Astrocyte (in vitro differentiated cells and primary cell): Measurements from ENCODE around the gene IL1RAPL2. TPM values are rescaled to one million over a fixed set of nuclear protein-coding genes. Genes with fewer than 3 reads are reported as not detected.

Experiments
- DNase-seq: peaks from one replicate; pipeline ENCODE4 v3.0.0-alpha.2; 2010; ENCODE audit warnings: low read depth
- FAIRE-seq: peaks from 2 replicates; lab custom pipeline; 2011; peaks lifted over from hg19 to GRCh38; lab: Jason Lieb, UNC
- H2AFZ ChIP-seq: 2 replicates; pipeline ENCODE4 v1.6.0; 2012; ENCODE audit warnings: low read depth, low read length, inconsistent platforms
- H3K27ac ChIP-seq: 2 replicates; pipeline ENCODE4 v1.5.1; 2011; ENCODE audit warnings: low read depth, low read length, inconsistent platforms
- H3K27me3 ChIP-seq: 2 replicates; pipeline ENCODE4 v1.6.0; 2011; ENCODE audit warnings: low read length, inconsistent platforms; ENCODE audit not compliant: insufficient read depth
- H3K36me3 ChIP-seq: 2 replicates; pipeline ENCODE4 v1.5.1; 2011; ENCODE audit warnings: low read length, inconsistent platforms; ENCODE audit not compliant: insufficient read depth
- H3K4me1 ChIP-seq: 2 replicates; pipeline ENCODE4 v1.5.1; 2011; ENCODE audit warnings: low read length, inconsistent platforms; ENCODE audit not compliant: insufficient read depth
- H3K4me2 ChIP-seq: 2 replicates; pipeline ENCODE4 v1.6.0; 2012; ENCODE audit warnings: low read length, inconsistent platforms
- H3K4me3 ChIP-seq: 2 replicates; pipeline ENCODE4 v1.5.1; 2011; ENCODE audit warnings: low read depth, mild to moderate bottlenecking, low read length, inconsistent platforms; ENCODE audit not compliant: insufficient read depth
- H3K79me2 ChIP-seq: 2 replicates; pipeline ENCODE4 v1.6.0; 2012; ENCODE audit warnings: mild to moderate bottlenecking, low read length, inconsistent platforms; ENCODE audit not compliant: insufficient read depth
- H3K9ac ChIP-seq: 2 replicates; pipeline ENCODE4 v1.6.0; 2012; ENCODE audit warnings: mild to moderate bottlenecking, low read length, inconsistent platforms
- H3K9me3 ChIP-seq: 2 replicates; pipeline ENCODE4 v1.5.1; 2012; ENCODE audit warnings: low read depth, mild to moderate bottlenecking, low read length, inconsistent platforms; ENCODE audit not compliant: insufficient read depth
- H4K20me1 ChIP-seq: 2 replicates; pipeline ENCODE4 v1.6.0; 2012; ENCODE audit warnings: low read length, inconsistent platforms; ENCODE audit not compliant: insufficient read depth
- H3K27ac Mint-ChIP-seq: one replicate; pipeline ENCODE4 v1.8.0; 2021; ENCODE audit warnings: mild to moderate bottlenecking, mixed read lengths; ENCODE audit not compliant: unreplicated experiment
- H3K27me3 Mint-ChIP-seq: one replicate; pipeline ENCODE4 v1.8.0; 2021; ENCODE audit warnings: low read depth, mixed read lengths; ENCODE audit not compliant: unreplicated experiment
- H3K36me3 Mint-ChIP-seq: one replicate; pipeline ENCODE4 v1.8.0; 2021; ENCODE audit warnings: low read depth, mixed read lengths; ENCODE audit not compliant: unreplicated experiment
- H3K4me1 Mint-ChIP-seq: one replicate; pipeline ENCODE4 v1.8.0; 2021; ENCODE audit warnings: low read depth, mixed read lengths; ENCODE audit not compliant: unreplicated experiment
- H3K4me3 Mint-ChIP-seq: one replicate; pipeline ENCODE4 v1.8.0; 2021; ENCODE audit warnings: mild to moderate bottlenecking, moderate library complexity, mixed read lengths; ENCODE audit not compliant: unreplicated experiment
- H3K9me3 Mint-ChIP-seq: one replicate; pipeline ENCODE4 v1.8.0; 2021; ENCODE audit warnings: mild to moderate bottlenecking, mixed read lengths; ENCODE audit not compliant: unreplicated experiment
- EZH2 ChIP-seq: IDR thresholded peaks from 2 replicates; pipeline ENCODE4 v1.6.1; 2012; ENCODE audit warnings: mild to moderate bottlenecking, low read length, inconsistent platforms; ENCODE audit not compliant: insufficient read depth
- total RNA-seq: library from RNA; stranded (reverse); gene quantifications from 2 replicates; pipeline ENCODE4 v1.2.1, GENCODE V29; 2021
- TF ChIP-seq, protein P1 (sequence below): IDR thresholded peaks from 2 replicates; pipeline ENCODE4 v1.5.1; 2011; ENCODE audit warnings: low read depth, mild to moderate bottlenecking, inconsistent platforms, low read length, moderate library complexity; ENCODE audit not compliant: insufficient read depth

Gene IL1RAPL2
- total RNA-seq, 1 donor from 2014 or later, result 0.16 TPM

GRCh38 chrX:104921584-104922205 lies 355.7 kb downstream of the IL1RAPL2 start:
- DNase-seq (no peak), FAIRE-seq (no peak)
- Histone ChIP-seq H3K4me1 (no peaks in the 10 kb centered on the region), H3K9me3 (no peaks in the 10 kb centered on the region), H3K36me3 (no peaks in the 10 kb centered on the region), H3K4me3 (no peak overlapping the region), H3K4me2 (no peak overlapping the region), H2AFZ (no peak overlapping the region), H4K20me1 (no peaks in the 10 kb centered on the region), H3K27me3 (no peaks in the 10 kb centered on the region), H3K9ac (no peak overlapping the region), H3K27ac (no peak overlapping the region), H3K79me2 (no peaks in the 10 kb centered on the region)
- TF ChIP-seq, protein P1, sequence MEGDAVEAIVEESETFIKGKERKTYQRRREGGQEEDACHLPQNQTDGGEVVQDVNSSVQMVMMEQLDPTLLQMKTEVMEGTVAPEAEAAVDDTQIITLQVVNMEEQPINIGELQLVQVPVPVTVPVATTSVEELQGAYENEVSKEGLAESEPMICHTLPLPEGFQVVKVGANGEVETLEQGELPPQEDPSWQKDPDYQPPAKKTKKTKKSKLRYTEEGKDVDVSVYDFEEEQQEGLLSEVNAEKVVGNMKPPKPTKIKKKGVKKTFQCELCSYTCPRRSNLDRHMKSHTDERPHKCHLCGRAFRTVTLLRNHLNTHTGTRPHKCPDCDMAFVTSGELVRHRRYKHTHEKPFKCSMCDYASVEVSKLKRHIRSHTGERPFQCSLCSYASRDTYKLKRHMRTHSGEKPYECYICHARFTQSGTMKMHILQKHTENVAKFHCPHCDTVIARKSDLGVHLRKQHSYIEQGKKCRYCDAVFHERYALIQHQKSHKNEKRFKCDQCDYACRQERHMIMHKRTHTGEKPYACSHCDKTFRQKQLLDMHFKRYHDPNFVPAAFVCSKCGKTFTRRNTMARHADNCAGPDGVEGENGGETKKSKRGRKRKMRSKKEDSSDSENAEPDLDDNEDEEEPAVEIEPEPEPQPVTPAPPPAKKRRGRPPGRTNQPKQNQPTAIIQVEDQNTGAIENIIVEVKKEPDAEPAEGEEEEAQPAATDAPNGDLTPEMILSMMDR, result no peak
- no peak for TF ChIP-seq EZH2
- Mint-ChIP-seq H3K27me3 (no peaks in the 10 kb centered on the region), H3K9me3 (no peaks in the 10 kb centered on the region), H3K4me3 (no peak overlapping the region), H3K27ac (no peak overlapping the region), H3K4me1 (no peaks in the 10 kb centered on the region), H3K36me3 (no peaks in the 10 kb centered on the region)

DNA sequence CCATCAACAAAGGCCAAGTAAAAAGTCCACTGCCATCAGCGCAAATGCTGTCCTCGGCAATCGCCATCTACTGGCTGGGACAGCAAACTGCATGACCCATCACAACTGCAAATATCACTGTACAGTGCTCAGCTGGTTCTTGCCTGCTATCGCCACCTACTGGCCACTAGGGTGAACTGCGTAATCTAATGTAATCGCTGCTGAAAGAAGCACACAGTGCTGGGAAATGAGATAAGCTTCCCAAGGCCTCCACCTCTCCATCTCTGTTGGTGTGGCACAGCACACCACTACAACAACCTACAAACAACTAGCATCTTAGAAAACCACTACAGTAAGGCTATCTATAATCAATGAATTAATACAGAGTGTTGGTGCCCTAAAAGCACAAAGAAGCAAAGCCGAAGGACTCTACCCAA lies 356.2 kb downstream of the IL1RAPL2 start:
- no peak overlapping the region for H3K27ac Mint-ChIP-seq
- no peaks in the 10 kb centered on the region for H3K4me1 Mint-ChIP-seq
- Histone ChIP-seq H3K27me3 (no peaks in the 10 kb centered on the region), H4K20me1 (no peaks in the 10 kb centered on the region), H3K9me3 (no peaks in the 10 kb centered on the region), H3K4me3 (no peak overlapping the region), H3K4me1 (no peaks in the 10 kb centered on the region), H3K9ac (no peak overlapping the region), H3K27ac (no peak overlapping the region), H2AFZ (no peak overlapping the region), H3K4me2 (no peak overlapping the region), H3K36me3 (no peaks in the 10 kb centered on the region), H3K79me2 (no peaks in the 10 kb centered on the region)
- FAIRE-seq, result peak; percentile 100
- no peaks in the 10 kb centered on the region for H3K9me3 Mint-ChIP-seq
- no peaks in the 10 kb centered on the region for H3K27me3 Mint-ChIP-seq
- peak; percentile 39 for DNase-seq
- H3K36me3 Mint-ChIP-seq, result no peaks in the 10 kb centered on the region
- H3K4me3 Mint-ChIP-seq, result no peak overlapping the region
- no peak for TF ChIP-seq EZH2
- TF ChIP-seq, protein P1, result peak; percentile 96

DNA sequence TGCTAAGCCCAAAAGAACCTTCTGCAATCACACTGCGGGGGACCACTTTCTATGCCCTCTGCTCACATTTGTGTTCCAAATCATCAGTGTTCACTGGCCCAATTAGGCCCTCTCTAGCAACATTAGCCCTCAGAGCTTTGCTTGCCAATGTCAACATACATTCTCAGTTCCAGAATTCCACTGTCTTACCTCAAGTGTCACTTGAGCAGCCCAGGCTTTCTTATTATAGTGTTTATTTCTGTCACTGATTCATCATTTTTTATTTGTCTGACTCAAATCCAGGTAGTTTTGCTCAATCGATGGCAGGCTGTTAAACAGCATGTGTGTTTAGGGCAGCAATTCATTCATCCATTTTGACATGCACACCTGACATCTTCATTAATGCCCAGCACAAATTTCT lies 363.3 kb downstream of the IL1RAPL2 start:
- no peak overlapping the region for H3K4me3 Mint-ChIP-seq
- H3K27ac Mint-ChIP-seq, result no peak overlapping the region
- H3K27me3 ChIP-seq, result no peaks in the 10 kb centered on the region
- H4K20me1 ChIP-seq, result no peaks in the 10 kb centered on the region
- H2AFZ ChIP-seq, result no peak overlapping the region
- DNase-seq (no peak), FAIRE-seq (no peak)
- no peaks in the 10 kb centered on the region for H3K9me3 ChIP-seq
- H3K79me2 ChIP-seq, result no peaks in the 10 kb centered on the region
- H3K27ac ChIP-seq, result no peak overlapping the region
- H3K4me1 ChIP-seq, result no peaks in the 10 kb centered on the region
- H3K4me1 Mint-ChIP-seq, result no peaks in the 10 kb centered on the region
- H3K27me3 Mint-ChIP-seq, result no peaks in the 10 kb centered on the region
- no peak overlapping the region for H3K4me3 ChIP-seq
- H3K9ac ChIP-seq, result no peak overlapping the region
- H3K36me3 ChIP-seq, result no peaks in the 10 kb centered on the region
- H3K36me3 Mint-ChIP-seq, result no peaks in the 10 kb centered on the region
- H3K4me2 ChIP-seq, result no peak overlapping the region
- no peaks in the 10 kb centered on the region for H3K9me3 Mint-ChIP-seq
- TF ChIP-seq, protein P1, result no peak
- TF ChIP-seq EZH2, result no peak
